SK-N-SH treated with all-trans-retinoic acid at 6 μM for 48 hours (cell line): Measurements from ENCODE around the gene ADD3.

Source experiments
- ARNTL ChIP-seq: fragments of 450-650 bp; formaldehyde crosslinking; IDR thresholded peaks from 2 replicates; pipeline ENCODE4 v1.5.0; 2020; ENCODE audit warnings: low read depth, mild to moderate bottlenecking, moderate library complexity, borderline replicate concordance
- ESRRG ChIP-seq: fragments of 250-450 bp; sonication (Bioruptor Pico); IDR thresholded peaks from 2 replicates; pipeline ENCODE4 v1.6.1; 2021; ENCODE audit warnings: mild to moderate bottlenecking
- OSR1 ChIP-seq: fragments of 250-450 bp; sonication (Bioruptor Pico); IDR thresholded peaks from 2 replicates; pipeline ENCODE4 v1.8.0; 2022; ENCODE audit warnings: moderate library complexity, mild to moderate bottlenecking, inconsistent platforms
- POU6F1 ChIP-seq: fragments of 250-450 bp; sonication (Bioruptor Pico); IDR thresholded peaks from 2 replicates; pipeline ENCODE4 v1.8.0; 2021; ENCODE audit warnings: low read depth, mild to moderate bottlenecking, moderate library complexity, borderline replicate concordance
- PPARA ChIP-seq: fragments of 250-450 bp; sonication (Bioruptor Pico); IDR thresholded peaks from 2 replicates; pipeline ENCODE4 v1.5.0; 2020; ENCODE audit warnings: mild to moderate bottlenecking, borderline replicate concordance
- RARB ChIP-seq: fragments of 250-450 bp; sonication (Bioruptor Pico); IDR thresholded peaks from 2 replicates; pipeline ENCODE4 v1.8.0; 2021; ENCODE audit warnings: mild to moderate bottlenecking, moderate library complexity
- SNAI2 ChIP-seq: fragments of 250-450 bp; sonication (Bioruptor Pico); IDR thresholded peaks from 2 replicates; pipeline ENCODE4 v1.5.0; 2020; ENCODE audit warnings: mild to moderate bottlenecking, moderate library complexity
- TOX ChIP-seq: fragments of 250-450 bp; sonication (Bioruptor Pico); IDR thresholded peaks from 2 replicates; pipeline ENCODE4 v1.8.0; 2021; ENCODE audit warnings: mild to moderate bottlenecking, moderate library complexity, borderline replicate concordance
- ZNF565 ChIP-seq: fragments of 450-650 bp; formaldehyde crosslinking; conservative IDR thresholded peaks from 2 replicates; pipeline ENCODE4 v1.5.0; 2020; ENCODE audit warnings: low read depth, mild to moderate bottlenecking, moderate library complexity

- TF ChIP-seq POU6F1 (CRISPR knock-in tag), result no peak
- TF ChIP-seq ARNTL (CRISPR knock-in tag), result no peak
- TF ChIP-seq ESRRG (CRISPR knock-in tag), result no peak
- TF ChIP-seq SNAI2, result no peak
- no peak for TF ChIP-seq RARB (CRISPR knock-in tag)
- TF ChIP-seq TOX (CRISPR knock-in tag), result no peak
- no peak for TF ChIP-seq OSR1 (CRISPR knock-in tag)
- TF ChIP-seq ZNF565, result no peak
- no peak for TF ChIP-seq PPARA (CRISPR knock-in tag)
These were observed 161.8 kb downstream of the ADD3 start for GRCh38 chr10:110169586-110169985.
